GM21526 (cell line): ENCODE results near the gene HAP1.

Source experiments
- ATAC-seq: cut with Tn5 transposase; IDR thresholded peaks from one replicate; pipeline ENCODE4 v1.9.1; 2021; ENCODE audit warnings: moderate library complexity; ENCODE audit not compliant: unreplicated experiment, low FRiP score

The HAP1 gene

GRCh38 chr17:41766135-41766534 lies 31.7 kb upstream of the HAP1 start:
- no peak for ATAC-seq

- no peak for ATAC-seq
Observed at GRCh38 chr17:41763327-41763726, 28.9 kb upstream of the HAP1 start.

- ATAC-seq, result no peak
Observed at GRCh38 chr17:41762841-41763240, 28.4 kb upstream of the HAP1 start.

GRCh38 chr17:41762391-41762790 lies 27.9 kb upstream of the HAP1 start:
- ATAC-seq, result no peak

GRCh38 chr17:41760878-41761277 lies 26.4 kb upstream of the HAP1 start:
- no peak for ATAC-seq

- ATAC-seq, result no peak
Observed at GRCh38 chr17:41758601-41759000, 24.2 kb upstream of the HAP1 start.

GRCh38 chr17:41754066-41754465 lies 19.6 kb upstream of the HAP1 start:
- no peak for ATAC-seq

- ATAC-seq, result no peak
Observed at GRCh38 chr17:41751288-41751687, 16.8 kb upstream of the HAP1 start.

- no peak for ATAC-seq
Observed at GRCh38 chr17:41750862-41751261, 16.4 kb upstream of the HAP1 start.

- ATAC-seq, result no peak
Observed at GRCh38 chr17:41748275-41748674, 13.8 kb upstream of the HAP1 start.

- no peak for ATAC-seq
Observed at GRCh38 chr17:41741709-41742108, 7.3 kb upstream of the HAP1 start.

GRCh38 chr17:41740506-41740905 lies 6.1 kb upstream of the HAP1 start:
- ATAC-seq, result no peak

- ATAC-seq, result no peak
Observed at GRCh38 chr17:41739661-41740352, 5.4 kb upstream of the HAP1 start.

GRCh38 chr17:41738801-41739112 lies 4.3 kb upstream of the HAP1 start:
- ATAC-seq, result no peak

GRCh38 chr17:41738077-41738800 lies 3.8 kb upstream of the HAP1 start:
- no peak for ATAC-seq

- no peak for ATAC-seq
Observed at GRCh38 chr17:41737680-41738023, 3.2 kb upstream of the HAP1 start.

- no peak for ATAC-seq
Observed at GRCh38 chr17:41736983-41737679, 2.7 kb upstream of the HAP1 start.

- ATAC-seq, result no peak
Observed at GRCh38 chr17:41735744-41736143, 1.3 kb upstream of the HAP1 start.

- ATAC-seq, result no peak
Observed at GRCh38 chr17:41734949-41735313, 488 bp upstream of the HAP1 start.

GRCh38 chr17:41733348-41734138 lies 900 bp downstream of the HAP1 start:
- no peak for ATAC-seq

- ATAC-seq, result no peak
Observed at GRCh38 chr17:41731836-41732235, 2.6 kb downstream of the HAP1 start.
